Rectal smooth muscle tissue (tissue), 1 donor: ENCODE data around the gene WWOX.

Experiments
- H3K27ac ChIP-seq: one replicate; pipeline ENCODE4 v1.7.0; 2013; ENCODE audit warnings: low read depth, low read length, inconsistent platforms
- H3K27me3 ChIP-seq: one replicate; pipeline ENCODE4 v1.7.0; 2013; ENCODE audit warnings: low read length; ENCODE audit not compliant: control insufficient read depth, insufficient read depth
- H3K36me3 ChIP-seq: one replicate; pipeline ENCODE4 v1.7.0; 2013; ENCODE audit warnings: low read length; ENCODE audit not compliant: control insufficient read depth, insufficient read depth
- H3K4me1 ChIP-seq: one replicate; pipeline ENCODE4 v1.7.0; 2013; ENCODE audit warnings: low read length; ENCODE audit not compliant: control insufficient read depth, insufficient read depth
- H3K4me3 ChIP-seq: one replicate; pipeline ENCODE4 v1.7.0; 2013; ENCODE audit warnings: low read length
- H3K9ac ChIP-seq: one replicate; pipeline ENCODE4 v1.7.0; 2013; ENCODE audit warnings: low read length

Gene WWOX

DNA sequence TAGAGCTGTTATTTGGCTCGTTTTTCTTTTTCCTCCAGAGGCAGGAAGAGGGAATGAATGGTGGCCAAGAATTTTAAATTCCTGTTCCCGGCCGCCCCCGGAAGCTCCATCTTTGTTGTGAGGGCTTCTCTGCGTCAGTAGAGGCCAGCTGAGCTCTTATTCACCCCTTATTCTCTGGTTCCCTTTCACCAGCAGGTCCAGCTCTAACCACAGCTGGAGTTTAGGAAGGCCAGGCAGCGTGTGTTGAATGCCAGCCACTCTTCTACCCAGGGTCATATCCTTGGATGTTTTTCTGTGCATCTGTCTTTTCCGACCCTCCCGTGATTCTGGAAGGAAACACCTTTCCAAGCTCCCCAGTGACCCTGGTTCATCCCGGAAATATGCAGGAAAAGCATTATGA is 570.5 kb downstream of the WWOX start:
- H3K27ac ChIP-seq, result no peak overlapping the region
- no peak overlapping the region for H3K4me3 ChIP-seq
- H3K36me3 ChIP-seq, result no peaks in the 10 kb centered on the region
- no peak overlapping the region for H3K9ac ChIP-seq
- H3K4me1 ChIP-seq, result no peaks in the 10 kb centered on the region
- no peaks in the 10 kb centered on the region for H3K27me3 ChIP-seq

DNA sequence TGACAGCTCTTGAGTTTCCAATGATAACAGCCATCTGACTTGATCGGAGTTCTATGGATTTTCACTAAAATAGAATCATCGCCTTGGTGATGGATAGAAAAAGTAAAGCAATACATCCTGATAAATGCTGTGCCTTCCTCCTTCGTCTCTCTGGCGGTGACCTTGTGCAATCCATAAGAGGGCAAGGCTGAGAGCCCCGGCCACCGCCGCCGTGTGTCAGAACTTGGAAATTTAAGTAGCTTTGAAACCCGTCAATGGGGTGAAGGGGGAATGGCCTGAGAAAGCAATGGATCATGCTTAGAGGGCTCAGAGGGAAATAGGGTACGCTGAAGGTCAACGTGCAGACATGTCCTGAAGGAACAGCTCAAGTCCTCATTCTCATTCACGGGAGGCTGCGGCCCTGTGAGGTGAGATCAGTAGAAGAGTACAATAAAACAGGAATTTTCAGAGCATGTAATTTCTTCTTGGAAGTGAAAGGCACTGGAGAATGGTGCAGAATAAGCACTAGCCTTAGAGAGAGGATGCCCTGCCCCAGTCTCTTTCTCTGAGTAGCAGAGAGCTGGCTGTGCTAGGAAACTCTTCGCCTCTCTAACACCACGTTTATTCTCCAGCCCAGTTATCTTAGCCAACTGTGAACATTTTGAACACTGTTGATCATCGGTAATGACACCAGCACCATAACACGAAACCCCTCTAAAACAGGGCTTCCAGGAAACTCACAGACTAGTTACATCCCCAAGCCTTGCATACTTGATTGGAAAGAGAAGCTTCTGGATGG is 573.5 kb downstream of the WWOX start:
- H3K4me1 ChIP-seq, result no peaks in the 10 kb centered on the region

DNA sequence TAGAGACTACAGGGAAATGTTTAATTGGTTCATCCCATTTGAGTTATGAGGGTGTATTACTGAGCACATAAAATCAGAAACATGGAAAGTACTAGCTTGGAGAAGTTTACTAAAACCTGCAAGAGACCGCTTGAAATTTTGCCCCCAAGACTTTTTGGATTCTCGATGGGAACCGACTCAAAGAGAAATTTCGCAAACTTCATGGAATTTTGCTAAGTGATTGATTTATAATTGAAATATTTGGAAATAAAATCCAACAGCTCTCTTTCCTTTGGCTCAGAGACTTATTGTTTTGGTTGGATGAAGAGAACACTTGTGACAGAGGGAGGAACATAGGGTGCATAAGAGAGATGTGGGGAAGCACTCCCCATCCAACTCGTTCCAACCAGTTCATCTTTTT is 574.4 kb downstream of the WWOX start:
- H3K4me1 ChIP-seq, result no peaks in the 10 kb centered on the region
- H3K27ac ChIP-seq, result no peak overlapping the region
- H3K9ac ChIP-seq, result no peak overlapping the region
- no peak overlapping the region for H3K4me3 ChIP-seq
- H3K27me3 ChIP-seq, result no peaks in the 10 kb centered on the region
- no peaks in the 10 kb centered on the region for H3K36me3 ChIP-seq

More for the DNA sequence above, 573.5 kb downstream of the WWOX start:
- no peak overlapping the region for H3K27ac ChIP-seq
- H3K27me3 ChIP-seq, result no peaks in the 10 kb centered on the region
- H3K4me3 ChIP-seq, result no peak overlapping the region
- no peaks in the 10 kb centered on the region for H3K36me3 ChIP-seq
- no peak overlapping the region for H3K9ac ChIP-seq

DNA sequence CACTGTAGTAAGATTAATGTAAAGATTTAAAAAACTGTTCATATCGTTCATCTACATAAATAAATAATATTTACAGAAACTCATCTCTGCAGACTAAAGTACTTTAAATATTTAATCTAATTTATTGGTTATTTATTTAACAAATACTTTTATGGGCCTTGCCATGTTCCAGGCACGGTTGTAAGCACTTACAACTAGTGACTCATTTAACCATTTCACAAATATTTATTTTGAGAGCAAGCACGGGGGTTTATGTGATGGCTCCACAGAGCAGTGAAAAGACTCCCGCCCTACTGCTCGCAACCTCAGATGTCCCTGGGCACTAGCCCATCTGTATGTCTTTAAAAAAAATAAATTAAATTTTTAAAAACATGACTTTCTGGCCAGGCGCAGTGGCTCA is 575.9 kb downstream of the WWOX start:
- no peak overlapping the region for H3K4me3 ChIP-seq
- no peaks in the 10 kb centered on the region for H3K4me1 ChIP-seq
- H3K9ac ChIP-seq, result no peak overlapping the region
- H3K27ac ChIP-seq, result no peak overlapping the region
- no peaks in the 10 kb centered on the region for H3K27me3 ChIP-seq
- H3K36me3 ChIP-seq, result no peaks in the 10 kb centered on the region

DNA sequence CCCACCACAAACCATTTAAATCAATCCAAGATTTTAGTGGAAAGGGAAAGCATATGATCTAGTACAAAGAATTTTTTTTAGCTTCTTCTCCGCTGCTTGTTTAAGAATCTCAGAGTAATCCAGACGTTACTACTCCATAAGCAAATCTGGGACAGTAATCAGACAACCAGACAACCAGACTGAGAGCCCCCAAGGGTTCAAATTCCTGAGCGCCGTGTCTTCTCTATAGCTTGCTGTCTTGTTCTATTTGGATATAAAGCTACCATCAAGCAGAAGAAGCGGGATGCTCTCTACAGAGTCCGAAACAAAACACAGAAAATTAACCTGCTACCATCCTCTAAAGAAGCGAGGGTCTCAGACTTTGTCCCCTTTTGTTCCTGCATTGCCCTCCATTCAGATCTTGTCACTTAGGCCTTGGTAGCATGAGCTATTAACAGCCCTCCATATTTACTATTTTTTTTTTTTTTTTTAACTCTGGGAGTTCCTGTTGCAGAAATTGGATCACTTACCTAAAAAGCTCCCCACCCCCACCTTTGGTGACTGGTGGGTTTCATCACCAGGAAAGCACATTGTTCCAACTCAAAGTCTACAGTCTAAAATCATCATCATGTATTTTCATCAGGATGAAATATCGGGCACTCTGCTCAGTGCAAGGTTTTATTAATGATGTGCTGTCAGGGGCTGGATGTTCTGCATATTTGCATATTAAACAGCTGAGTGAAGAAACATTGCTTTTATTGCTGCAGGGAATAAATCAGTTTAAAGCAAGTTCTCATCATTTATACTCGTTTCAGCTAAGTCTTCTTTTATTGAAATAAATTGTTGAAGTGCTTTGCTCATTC is 576.7 kb downstream of the WWOX start:
- Histone ChIP-seq H3K4me3 (no peak overlapping the region), H3K27me3 (no peaks in the 10 kb centered on the region), H3K27ac (no peak overlapping the region), H3K4me1 (no peaks in the 10 kb centered on the region), H3K36me3 (no peaks in the 10 kb centered on the region), H3K9ac (no peak overlapping the region)

DNA sequence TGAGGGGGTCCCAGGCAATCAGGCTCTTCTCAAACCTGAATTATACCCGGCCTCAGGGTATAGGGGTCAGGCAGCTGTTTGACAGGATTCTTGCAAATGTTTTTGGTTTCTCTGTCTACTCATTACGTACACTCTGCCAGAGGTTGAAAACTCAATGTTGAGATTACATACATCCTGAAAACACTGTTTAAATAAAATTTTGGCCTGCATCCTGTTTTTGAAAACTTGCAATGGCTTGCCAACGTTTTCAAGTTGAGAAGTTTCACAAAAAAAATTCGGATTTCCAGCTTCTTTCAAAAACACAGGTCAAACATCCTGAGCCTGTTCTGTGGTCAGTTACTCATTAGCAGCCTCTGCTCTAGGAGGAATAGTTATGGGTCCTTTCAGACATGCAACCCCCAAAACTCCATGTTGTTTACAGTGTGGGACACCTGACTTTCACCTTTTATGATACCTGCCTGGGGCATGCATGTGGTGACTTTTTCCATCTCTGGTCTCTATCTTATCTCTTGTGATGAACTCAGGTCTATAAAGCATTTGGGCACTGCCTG is 577.8 kb downstream of the WWOX start:
- no peaks in the 10 kb centered on the region for H3K27me3 ChIP-seq
- no peaks in the 10 kb centered on the region for H3K4me1 ChIP-seq
- no peaks in the 10 kb centered on the region for H3K36me3 ChIP-seq
- no peak overlapping the region for H3K9ac ChIP-seq
- H3K27ac ChIP-seq, result no peak overlapping the region
- H3K4me3 ChIP-seq, result no peak overlapping the region

DNA sequence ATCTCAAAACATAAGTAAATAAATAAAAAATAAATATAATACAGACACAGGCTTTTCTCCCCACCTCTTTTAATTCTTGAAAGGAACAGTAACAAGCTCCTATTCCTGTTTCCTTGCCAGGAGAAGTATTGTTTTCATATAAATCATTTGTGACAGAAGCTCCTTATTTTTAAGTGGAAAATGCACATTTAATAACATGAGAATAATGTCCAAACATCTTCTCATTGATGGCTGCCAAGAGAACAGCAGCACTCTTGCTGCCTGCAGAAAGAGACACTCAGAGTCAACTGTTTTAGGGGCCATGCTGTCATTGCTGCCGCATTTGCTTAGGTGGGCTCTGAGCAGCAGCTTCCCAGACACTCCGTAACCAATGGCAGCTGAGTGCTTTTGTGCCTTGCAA is 580.1 kb downstream of the WWOX start:
- H3K36me3 ChIP-seq, result no peaks in the 10 kb centered on the region

DNA sequence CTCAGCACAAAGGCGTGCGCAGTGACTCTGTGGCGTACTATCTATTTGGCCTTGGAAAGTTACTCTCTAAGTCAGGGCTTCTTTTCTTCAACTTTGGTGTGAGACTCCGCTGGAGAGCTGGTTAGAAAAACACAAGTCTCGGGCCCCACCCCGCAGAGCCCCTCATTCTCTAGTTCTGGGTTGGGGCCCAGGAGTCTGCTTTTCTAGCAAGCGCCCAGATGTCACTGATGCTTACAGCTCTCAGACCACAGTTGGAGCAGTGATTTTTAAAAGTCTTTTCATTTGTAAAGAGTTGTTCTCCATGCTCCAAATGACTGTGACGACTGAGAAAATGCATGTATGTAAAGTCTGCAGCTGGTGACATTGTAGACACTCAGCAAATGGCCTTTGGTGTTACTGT is 582.3 kb downstream of the WWOX start:
- H3K4me3 ChIP-seq, result no peak overlapping the region
- no peaks in the 10 kb centered on the region for H3K27me3 ChIP-seq
- no peaks in the 10 kb centered on the region for H3K36me3 ChIP-seq
- H3K9ac ChIP-seq, result no peak overlapping the region
- no peaks in the 10 kb centered on the region for H3K4me1 ChIP-seq
- H3K27ac ChIP-seq, result no peak overlapping the region

More for the DNA sequence above, 580.1 kb downstream of the WWOX start:
- H3K4me3 ChIP-seq, result no peak overlapping the region
- H3K27me3 ChIP-seq, result no peaks in the 10 kb centered on the region
- no peak overlapping the region for H3K9ac ChIP-seq
- no peaks in the 10 kb centered on the region for H3K4me1 ChIP-seq
- no peak overlapping the region for H3K27ac ChIP-seq

DNA sequence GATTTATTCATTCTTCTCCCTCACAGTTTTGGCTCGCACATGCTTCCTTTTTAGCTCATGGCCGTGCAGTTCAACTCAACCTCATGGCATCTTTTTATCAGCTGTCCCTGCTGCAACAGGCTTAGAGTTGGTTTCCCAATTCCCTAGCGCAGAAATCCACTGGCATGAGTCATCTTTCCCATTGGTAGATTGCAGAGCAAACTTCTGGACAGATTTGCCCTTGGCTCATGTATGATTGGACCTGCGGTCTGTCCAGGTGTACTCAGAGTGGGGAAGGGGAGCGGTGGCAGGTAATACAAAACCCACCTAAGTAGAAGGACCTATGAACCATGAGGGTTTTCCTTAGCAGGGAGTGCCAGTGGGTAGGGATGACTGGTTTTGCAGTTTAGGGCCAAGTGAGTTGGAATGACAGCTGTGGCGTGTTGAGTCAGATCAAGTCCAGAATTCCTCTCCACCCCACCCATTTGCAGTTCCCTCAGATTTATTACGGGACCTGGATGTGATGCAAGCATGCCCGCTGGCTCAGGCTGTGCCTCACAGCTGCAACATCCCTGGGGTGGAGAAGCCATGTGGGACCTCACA is 584.7 kb downstream of the WWOX start:
- no peak overlapping the region for H3K4me3 ChIP-seq
- no peaks in the 10 kb centered on the region for H3K27me3 ChIP-seq
- no peaks in the 10 kb centered on the region for H3K4me1 ChIP-seq
- H3K9ac ChIP-seq, result no peak overlapping the region
- H3K27ac ChIP-seq, result no peak overlapping the region
- H3K36me3 ChIP-seq, result no peaks in the 10 kb centered on the region

DNA sequence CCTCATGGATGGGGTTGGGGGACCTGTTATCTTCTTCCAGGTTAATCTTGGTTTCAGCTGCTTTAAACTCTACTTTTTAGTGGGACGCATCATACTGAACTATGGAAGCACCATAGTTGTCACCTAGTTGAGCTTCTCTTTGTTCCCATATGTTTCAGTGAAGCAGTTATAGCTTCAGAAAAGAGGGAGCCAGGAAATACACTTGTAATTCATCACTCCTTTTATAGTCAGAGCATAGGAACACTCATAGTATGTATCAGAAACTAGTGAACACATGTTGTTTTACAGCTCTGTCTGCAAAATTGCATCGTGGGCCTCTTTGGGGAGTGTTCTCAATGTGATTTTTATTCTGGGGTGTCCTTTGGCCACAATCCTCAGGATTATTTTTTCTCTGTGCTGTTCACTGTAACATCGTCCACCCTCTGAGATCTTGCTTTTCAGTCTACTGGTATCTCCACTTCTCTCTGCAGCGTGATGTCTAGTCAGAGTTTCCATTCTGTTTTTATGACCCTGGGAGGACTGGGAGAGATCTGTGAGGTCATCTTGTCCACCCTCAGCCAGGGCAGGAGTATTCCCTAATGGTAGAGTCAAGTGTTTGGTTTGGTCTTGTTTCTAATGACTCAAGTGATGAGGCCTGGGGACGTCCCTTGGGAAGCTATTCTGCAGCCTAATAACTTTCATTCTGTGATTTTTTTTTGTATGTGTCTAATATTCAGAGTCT is 585.4 kb downstream of the WWOX start:
- Histone ChIP-seq H3K4me1 (no peaks in the 10 kb centered on the region), H3K4me3 (no peak overlapping the region), H3K9ac (no peak overlapping the region), H3K27me3 (no peaks in the 10 kb centered on the region), H3K27ac (no peak overlapping the region), H3K36me3 (no peaks in the 10 kb centered on the region)

DNA sequence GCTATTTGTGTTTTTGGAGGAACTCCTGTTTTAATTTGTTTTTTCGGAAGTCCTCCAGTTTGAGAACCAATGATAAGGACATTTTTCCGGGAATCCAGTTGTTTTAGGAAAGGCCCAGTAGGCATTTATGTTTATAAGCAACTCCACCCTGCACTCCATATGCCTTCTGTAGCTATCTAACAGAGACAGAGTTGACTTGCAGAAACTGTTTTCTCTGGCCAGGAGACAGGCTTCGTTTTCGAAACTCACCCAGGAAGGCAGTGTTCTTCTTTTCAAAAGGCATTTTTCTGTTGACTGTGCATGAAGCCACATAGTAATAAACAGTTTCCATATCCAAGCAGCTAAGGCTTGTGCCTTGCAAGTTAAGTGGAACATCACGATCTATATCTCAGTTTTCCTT is 587.1 kb downstream of the WWOX start:
- no peak overlapping the region for H3K27ac ChIP-seq

DNA sequence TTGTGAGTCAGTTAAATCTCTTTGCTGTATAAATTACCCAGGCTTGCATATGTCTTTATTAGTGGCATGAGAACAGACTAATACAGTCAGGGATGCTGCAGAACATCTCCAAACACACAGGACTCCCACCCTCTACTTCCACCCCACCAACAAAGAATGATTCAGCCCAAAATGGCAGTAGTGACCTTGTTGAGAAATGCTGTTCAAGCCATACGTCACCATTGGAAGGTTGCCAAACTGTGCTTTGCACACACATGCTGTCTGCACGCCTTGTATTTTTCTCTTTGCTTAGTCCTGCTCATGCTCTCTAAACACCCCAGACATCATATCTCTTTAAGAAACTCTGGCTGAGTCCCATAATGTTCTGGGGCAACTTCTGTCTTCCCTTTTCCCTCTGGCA is 589.6 kb downstream of the WWOX start:
- Histone ChIP-seq H3K36me3 (no peaks in the 10 kb centered on the region), H3K27me3 (no peaks in the 10 kb centered on the region), H3K9ac (no peak overlapping the region), H3K4me3 (no peak overlapping the region), H3K27ac (no peak overlapping the region), H3K4me1 (no peaks in the 10 kb centered on the region)

More for the DNA sequence above, 587.1 kb downstream of the WWOX start:
- H3K27me3 ChIP-seq, result no peaks in the 10 kb centered on the region
- H3K4me3 ChIP-seq, result no peak overlapping the region
- H3K9ac ChIP-seq, result no peak overlapping the region
- no peaks in the 10 kb centered on the region for H3K36me3 ChIP-seq
- H3K4me1 ChIP-seq, result no peaks in the 10 kb centered on the region
